Measurements from ENCODE around the gene TJP2. TPM values are rescaled to one million over a fixed set of nuclear protein-coding genes. Genes with fewer than 3 reads are reported as not detected.

The TJP2 gene
- total RNA-seq, 1 experiment from 2014 or later: 106 TPM

DNA sequence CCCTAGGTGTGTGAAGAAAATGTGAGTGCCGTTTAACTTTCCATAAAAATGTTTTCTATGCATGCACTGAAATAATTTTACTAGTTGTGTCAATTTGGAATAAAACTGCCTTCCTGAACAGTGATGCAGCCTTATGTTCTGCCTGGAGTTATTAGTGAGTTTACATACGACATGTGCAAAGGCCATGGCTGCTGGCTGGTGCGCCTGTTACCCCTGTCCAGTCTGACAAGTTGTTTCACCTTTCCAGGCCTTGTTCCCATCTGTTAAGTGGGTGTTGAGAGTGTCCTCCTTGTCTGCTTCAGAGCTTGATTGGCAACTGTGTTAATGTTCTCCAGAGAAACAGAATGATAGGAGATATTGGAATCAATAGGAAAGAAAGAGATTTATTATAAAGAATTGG, 60.6 kb downstream of the TJP2 start:
- Histone ChIP-seq H3K79me2 (ENCODE audit: low read length) (no peaks in the 10 kb centered on the region), H3K9me2 (replicated peaks; ENCODE audit: low read length) (no peaks in the 10 kb centered on the region), H4K20me1 (ENCODE audit: low read length) (no peaks in the 10 kb centered on the region), H3K27ac (ENCODE audit: low read length) (no peak overlapping the region), H3K4me1 (ENCODE audit: insufficient read depth, low read length) (no peaks in the 10 kb centered on the region), H3K36me3 (ENCODE audit: low read depth, low read length) (peaks cover 10% of the 10 kb centered on the region), H3F3A (ENCODE audit: low read length, unreplicated experiment) (no peaks in the 10 kb centered on the region), H3K4me2 (ENCODE audit: low read length) (no peak overlapping the region), H3K9me3 (ENCODE audit: low read length) (no peaks in the 10 kb centered on the region), H2AFZ (ENCODE audit: low read length) (no peak overlapping the region), H3K4me3 (ENCODE audit: low read length) (no peak overlapping the region), H3K27me3 (ENCODE audit: low read length) (no peaks in the 10 kb centered on the region), H3K9ac (ENCODE audit: low read length) (no peak overlapping the region)
- ChIA-PET POLR2A (ENCODE audit: unreplicated experiment) (no interaction called here), CTCF (no interaction called here)
- intact Hi-C loops (cut with micrococcal nuclease): no loop called here
- TF ChIP-seq EZH2phosphoT487 (IDR thresholded peaks at IDR 0.05; ENCODE audit: borderline replicate concordance, low read length) (no peak), EZH2 (IDR thresholded peaks at IDR 0.05; ENCODE audit: low read length, unreplicated experiment) (no peak)
- TF ChIP-seq, protein P1, sequence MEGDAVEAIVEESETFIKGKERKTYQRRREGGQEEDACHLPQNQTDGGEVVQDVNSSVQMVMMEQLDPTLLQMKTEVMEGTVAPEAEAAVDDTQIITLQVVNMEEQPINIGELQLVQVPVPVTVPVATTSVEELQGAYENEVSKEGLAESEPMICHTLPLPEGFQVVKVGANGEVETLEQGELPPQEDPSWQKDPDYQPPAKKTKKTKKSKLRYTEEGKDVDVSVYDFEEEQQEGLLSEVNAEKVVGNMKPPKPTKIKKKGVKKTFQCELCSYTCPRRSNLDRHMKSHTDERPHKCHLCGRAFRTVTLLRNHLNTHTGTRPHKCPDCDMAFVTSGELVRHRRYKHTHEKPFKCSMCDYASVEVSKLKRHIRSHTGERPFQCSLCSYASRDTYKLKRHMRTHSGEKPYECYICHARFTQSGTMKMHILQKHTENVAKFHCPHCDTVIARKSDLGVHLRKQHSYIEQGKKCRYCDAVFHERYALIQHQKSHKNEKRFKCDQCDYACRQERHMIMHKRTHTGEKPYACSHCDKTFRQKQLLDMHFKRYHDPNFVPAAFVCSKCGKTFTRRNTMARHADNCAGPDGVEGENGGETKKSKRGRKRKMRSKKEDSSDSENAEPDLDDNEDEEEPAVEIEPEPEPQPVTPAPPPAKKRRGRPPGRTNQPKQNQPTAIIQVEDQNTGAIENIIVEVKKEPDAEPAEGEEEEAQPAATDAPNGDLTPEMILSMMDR (conservative IDR thresholded peaks at IDR 0.05; ENCODE audit: low read depth, low read length): no peak
- BruUV-seq (replicated peaks): no TSS peak
- no peak for ATAC-seq
- DNase-seq: no peak

DNA sequence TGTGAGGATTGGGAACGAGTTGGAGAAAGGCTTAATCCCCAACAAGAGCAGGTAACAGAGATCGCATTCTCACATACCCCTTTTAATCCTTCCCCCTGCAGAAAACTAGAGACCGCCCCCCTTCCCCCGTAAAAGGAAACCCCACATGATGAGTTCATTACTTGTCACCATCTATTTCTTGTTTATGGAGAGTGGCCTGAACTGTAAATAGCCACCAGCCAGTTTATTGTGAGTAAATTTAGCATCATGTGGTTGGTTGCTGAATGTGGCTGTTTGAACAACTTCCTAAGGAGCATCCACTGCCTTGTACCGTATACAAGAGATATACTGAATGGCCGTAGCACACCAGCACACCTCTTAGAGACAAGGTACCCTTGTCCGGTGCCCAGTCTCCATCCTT, 62.1 kb downstream of the TJP2 start:
- Histone ChIP-seq H3K27me3 (ENCODE audit: low read length) (no peaks in the 10 kb centered on the region), H3K4me3 (ENCODE audit: low read length) (no peak overlapping the region), H3K27ac (ENCODE audit: low read length) (no peak overlapping the region), H3F3A (ENCODE audit: low read length, unreplicated experiment) (no peaks in the 10 kb centered on the region), H3K9me2 (replicated peaks; ENCODE audit: low read length) (no peaks in the 10 kb centered on the region), H2AFZ (ENCODE audit: low read length) (no peak overlapping the region), H3K36me3 (ENCODE audit: low read depth, low read length) (peaks cover 16% of the 10 kb centered on the region), H3K9ac (ENCODE audit: low read length) (no peak overlapping the region), H3K9me3 (ENCODE audit: low read length) (no peaks in the 10 kb centered on the region), H3K4me2 (ENCODE audit: low read length) (no peak overlapping the region), H3K79me2 (ENCODE audit: low read length) (no peaks in the 10 kb centered on the region), H4K20me1 (ENCODE audit: low read length) (no peaks in the 10 kb centered on the region), H3K4me1 (ENCODE audit: insufficient read depth, low read length) (no peaks in the 10 kb centered on the region)
- POLR2A ChIA-PET (ENCODE audit: unreplicated experiment): no interaction called here
- DNase-seq (no peak), ATAC-seq (no peak)
- intact Hi-C loops (cut with micrococcal nuclease): no loop called here
- TF ChIP-seq, protein P1 (conservative IDR thresholded peaks at IDR 0.05; ENCODE audit: low read depth, low read length): no peak
- no peak for TF ChIP-seq EZH2phosphoT487 (IDR thresholded peaks at IDR 0.05; ENCODE audit: borderline replicate concordance, low read length)
- TF ChIP-seq EZH2 (IDR thresholded peaks at IDR 0.05; ENCODE audit: low read length, unreplicated experiment): no peak
- no TSS peak for BruUV-seq (replicated peaks)
- CTCF ChIA-PET: no interaction called here

DNA sequence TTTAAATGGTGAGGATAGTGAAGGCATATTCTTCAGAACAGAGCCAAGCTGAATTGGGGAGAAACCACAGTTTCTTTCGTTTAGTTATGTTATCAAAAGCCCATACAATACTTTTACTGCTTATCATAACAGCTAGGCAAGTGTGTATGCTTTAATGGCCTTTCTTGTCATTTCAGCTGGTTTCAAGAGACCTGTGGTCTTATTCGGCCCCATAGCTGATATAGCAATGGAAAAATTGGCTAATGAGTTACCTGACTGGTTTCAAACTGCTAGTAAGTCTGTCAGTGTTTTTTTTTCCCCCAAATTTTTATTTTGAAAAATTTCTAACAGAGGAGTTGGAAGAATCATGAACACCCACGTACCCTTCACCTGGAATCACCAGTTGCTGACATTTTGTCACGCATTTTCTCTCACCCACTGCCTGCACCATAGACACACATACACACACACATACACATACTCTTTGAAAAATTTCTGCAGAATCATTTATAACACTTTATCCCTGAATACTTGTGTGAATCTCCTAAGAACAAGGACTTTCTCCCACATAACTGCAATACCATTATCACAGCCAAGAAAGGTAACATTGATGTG, 63.7 kb downstream of the TJP2 start:
- Histone ChIP-seq H4K20me1 (ENCODE audit: low read length) (no peaks in the 10 kb centered on the region), H3K9ac (ENCODE audit: low read length) (no peak overlapping the region), H3F3A (ENCODE audit: low read length, unreplicated experiment) (no peaks in the 10 kb centered on the region), H3K4me2 (ENCODE audit: low read length) (no peak overlapping the region), H3K27ac (ENCODE audit: low read length) (no peak overlapping the region), H3K4me1 (ENCODE audit: insufficient read depth, low read length) (no peaks in the 10 kb centered on the region), H3K9me3 (ENCODE audit: low read length) (no peaks in the 10 kb centered on the region), H3K27me3 (ENCODE audit: low read length) (no peaks in the 10 kb centered on the region), H2AFZ (ENCODE audit: low read length) (no peak overlapping the region), H3K79me2 (ENCODE audit: low read length) (no peaks in the 10 kb centered on the region), H3K4me3 (ENCODE audit: low read length) (no peak overlapping the region), H3K36me3 (ENCODE audit: low read depth, low read length) (peaks cover 16% of the 10 kb centered on the region), H3K9me2 (replicated peaks; ENCODE audit: low read length) (no peaks in the 10 kb centered on the region)
- POLR2A ChIA-PET (ENCODE audit: unreplicated experiment): no interaction called here
- intact Hi-C loops (cut with micrococcal nuclease): no loop called here
- DNase-seq (no peak), ATAC-seq (no peak)
- no TSS peak for BruUV-seq (replicated peaks)
- CTCF ChIA-PET: no interaction called here
- TF ChIP-seq, protein P1 (conservative IDR thresholded peaks at IDR 0.05; ENCODE audit: low read depth, low read length): no peak
- TF ChIP-seq EZH2 (IDR thresholded peaks at IDR 0.05; ENCODE audit: low read length, unreplicated experiment): no peak
- TF ChIP-seq EZH2phosphoT487 (IDR thresholded peaks at IDR 0.05; ENCODE audit: borderline replicate concordance, low read length): no peak

Measured in PC-3 (cell line).